Hematopoietic multipotent progenitor cell treated with erythropoietin and hydrocortisone succinate and interleukin-3 and kit ligand, for 8 days (in vitro differentiated cells): ENCODE data around the gene SBF2.
"Not testable (repeated sequence)": the region's sequence is repeated elsewhere in the genome, so short reads cannot be mapped to it uniquely, and the experiment has no call there.

ENCODE experiments used
- DNase-seq: peaks from one replicate; pipeline ENCODE4 v3.0.0-alpha.2; 2015

SBF2 gene

DNA sequence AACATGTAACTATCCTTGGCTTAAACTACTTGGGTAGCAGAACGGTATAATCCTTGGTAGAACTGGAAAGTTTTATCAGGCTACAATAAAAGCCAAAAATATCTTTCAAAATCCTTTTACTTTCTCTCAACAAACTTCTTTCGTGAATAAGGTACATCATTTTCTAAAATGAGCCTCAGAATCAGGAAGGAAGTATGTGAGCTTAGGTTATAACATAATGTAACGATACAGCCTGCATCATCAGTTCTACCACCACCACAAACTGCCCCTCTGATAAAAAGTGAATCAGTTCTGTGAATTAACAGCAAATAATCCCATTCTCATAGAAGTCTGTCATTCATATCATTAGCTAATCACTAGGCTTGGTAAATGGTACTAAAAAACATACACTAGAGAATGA, 244.3 kb downstream of the SBF2 start:
- DNase-seq: no peak

DNA sequence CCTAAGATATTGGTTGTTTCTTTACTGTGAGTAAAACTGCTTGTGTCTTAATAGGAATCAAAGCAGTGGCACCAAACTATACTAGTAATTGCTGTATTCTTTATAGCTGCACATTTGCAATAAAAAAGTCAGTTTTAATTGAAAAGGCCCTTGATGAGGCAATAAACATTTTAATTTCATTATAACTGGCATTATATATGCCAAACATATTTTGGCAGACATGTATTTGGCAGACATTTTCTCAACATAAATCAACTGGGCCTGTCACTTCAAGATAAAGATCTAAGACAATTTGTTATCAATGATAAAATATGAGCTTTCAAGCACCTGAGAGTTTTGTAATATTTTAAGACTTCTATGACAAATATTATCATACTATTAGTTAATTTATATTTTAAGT, 245.7 kb downstream of the SBF2 start:
- no peak for DNase-seq

DNA sequence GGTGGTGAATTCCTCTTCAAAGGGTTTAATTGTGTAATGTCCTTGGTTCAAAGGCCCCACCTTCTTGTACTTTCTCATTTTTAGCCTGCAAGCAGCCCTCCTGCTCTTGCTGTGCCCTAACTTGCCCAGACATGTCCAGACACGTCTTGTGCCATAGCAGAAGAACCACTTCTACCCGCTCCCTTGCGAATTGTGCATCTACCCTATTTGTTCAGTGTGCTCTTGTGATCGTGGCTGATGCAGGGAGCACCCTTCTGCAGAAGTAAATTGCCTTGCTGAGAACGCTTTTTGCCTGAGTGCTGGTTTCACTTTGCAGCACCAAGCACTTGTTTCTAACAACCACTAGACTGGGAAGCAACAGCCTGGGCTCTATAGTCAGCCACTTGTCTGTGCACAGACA, 249.4 kb downstream of the SBF2 start:
- no peak for DNase-seq

DNA sequence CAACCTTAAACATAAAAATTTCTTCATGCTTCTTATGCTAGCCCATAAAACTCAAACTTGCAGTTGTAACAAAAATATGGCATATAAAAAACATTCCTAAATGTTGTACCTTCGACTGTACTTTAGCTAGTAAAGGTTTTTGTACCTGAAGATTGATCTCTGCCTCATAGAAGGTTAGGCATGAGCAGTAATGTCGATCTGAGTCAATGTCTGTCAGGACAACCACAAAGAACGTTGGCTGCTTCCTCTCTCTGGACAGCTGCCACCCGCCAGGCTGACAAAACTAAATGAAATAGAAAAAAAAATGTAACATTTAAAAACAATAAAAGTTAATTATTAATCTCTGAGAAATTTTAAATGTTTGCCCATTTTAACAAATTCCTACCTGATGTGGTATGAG, 251.3 kb downstream of the SBF2 start:
- no peak for DNase-seq

DNA sequence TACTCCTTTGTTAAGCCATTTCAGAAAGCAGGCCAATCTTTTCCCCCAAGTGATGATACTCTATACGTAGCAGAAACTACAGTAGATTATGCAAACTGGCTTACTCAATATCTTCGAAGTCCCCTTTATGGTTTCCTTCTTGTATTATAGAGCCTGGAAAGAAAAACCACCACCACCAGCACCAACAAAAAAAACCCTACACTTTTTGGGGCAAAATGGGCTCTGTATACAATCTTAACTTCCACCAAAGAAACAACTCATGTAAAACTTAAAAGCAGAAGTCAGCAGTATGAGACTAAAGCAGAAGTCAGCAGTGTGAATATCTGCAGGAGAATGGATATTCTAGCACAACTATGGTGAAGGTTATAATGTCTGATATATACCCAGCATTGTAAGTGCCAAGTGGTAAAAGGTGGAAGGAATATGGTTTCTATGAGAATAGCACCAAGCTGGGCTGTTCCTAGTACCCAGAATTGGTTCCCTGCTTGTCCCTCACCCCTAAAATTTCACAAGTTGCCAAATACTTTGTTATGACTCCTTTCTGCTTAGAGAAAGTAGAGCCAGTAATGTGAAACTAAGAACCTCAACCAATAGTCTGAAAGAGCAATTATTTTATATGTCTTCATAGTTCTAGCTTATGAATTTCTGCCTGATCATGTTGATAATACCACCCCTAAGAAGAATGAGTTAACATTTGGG, 252.1 kb downstream of the SBF2 start:
- no peak for DNase-seq

DNA sequence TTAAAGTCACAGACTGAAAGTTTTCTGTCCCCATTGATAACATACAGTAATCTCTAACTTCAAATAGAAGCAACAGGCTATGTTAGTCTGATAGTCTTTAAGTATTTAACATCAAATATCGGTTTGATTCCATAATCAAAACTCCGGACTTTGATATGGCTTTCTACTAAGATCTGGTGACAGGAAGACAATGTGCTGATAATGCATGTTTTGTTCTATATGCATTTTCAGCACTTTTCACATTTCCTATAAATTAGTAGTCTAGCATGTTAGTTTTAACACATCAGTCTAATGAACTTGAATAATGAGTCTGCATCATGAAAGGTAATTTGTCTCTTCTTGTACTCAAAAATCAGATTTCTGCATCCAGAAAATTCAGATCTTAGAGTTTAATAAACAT, 252.7 kb downstream of the SBF2 start:
- DNase-seq: no peak

DNA sequence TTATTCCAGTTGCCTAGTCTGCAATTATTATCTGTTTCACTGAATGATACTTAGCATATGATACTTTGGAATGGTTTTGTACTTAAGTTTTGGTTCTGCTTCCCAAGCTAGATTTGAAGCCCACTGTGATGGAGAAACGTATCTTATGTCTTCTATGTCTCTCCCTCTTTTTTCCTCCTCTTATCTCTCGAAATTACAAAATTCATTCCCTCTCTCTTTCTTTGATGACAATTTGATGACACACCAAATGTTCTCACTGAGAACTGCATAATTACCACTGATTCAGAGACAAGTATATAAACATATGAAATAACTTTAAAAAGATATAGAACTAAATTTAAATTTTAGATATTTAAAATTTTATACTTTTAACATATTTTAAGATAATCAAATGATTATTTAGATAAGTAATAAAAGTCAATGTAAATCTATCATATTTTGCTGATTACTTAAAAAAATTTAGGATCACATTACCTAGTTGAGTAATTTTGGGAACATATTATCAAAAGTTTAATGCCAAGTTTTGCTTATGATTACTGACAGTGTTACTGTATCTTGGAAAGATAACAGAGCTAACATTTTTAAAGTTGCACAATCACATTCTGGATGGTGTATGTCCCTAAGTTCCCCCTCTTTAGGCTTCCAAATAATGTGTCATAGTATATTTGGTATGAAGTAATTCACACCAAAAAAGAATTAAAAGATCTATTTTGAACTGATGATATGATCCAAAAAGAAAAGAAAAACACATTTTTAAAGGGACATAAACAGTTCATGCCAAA, 255.3 kb downstream of the SBF2 start:
- no peak for DNase-seq

DNA sequence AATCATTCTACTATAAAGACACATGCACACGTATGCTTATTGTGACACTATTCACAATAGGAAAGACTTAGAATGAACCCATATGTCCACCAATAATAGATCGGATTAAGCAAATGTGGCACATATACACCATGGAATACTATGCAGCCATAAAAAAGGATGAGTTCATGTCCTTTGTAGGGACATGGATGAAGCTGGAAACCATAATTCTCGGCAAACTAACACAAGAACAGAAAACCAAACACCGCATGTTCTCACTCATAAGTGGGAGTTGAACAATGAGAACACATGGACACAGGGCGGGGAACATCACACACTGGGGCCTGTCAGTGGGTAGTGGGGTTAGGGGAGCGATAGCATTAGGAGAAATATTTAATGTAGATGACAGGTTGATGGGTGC, 258.1 kb downstream of the SBF2 start:
- not testable (repeated sequence) for DNase-seq

DNA sequence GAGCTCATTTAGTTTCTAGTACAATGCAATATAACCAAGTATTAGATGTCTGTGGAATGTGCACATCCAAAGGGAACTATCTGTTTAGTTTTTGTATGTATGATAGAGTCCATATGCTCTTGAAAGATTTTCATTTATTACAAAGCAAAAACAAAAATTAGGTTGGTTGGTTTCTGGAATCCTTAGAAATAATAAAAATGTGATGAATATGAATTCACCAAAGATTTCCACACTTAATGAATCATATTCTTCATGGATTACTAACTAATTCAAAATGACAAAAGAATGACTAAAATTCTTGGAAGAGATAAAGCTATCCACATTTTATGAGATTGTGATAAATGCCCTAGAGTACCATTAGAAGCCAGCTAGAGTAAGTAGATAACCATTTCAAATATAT, 261.1 kb downstream of the SBF2 start:
- no peak for DNase-seq

DNA sequence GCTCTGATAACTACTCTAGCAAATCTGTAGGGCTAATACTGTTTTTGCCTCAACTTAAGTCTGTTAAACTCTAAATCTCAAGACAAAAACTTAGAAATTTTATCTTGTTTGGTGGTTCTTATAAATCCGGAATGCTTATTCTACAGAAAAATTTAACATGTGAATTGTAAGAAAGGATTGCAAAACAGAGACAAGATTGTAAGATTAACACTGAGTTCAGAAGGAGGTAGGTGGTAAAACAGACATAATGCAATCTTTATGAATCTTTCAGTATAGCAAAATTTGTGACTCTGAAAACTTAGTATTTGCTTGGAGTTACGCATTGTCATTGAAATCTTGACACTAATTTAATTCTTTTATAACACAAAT, 263.9 kb downstream of the SBF2 start:
- no peak for DNase-seq

DNA sequence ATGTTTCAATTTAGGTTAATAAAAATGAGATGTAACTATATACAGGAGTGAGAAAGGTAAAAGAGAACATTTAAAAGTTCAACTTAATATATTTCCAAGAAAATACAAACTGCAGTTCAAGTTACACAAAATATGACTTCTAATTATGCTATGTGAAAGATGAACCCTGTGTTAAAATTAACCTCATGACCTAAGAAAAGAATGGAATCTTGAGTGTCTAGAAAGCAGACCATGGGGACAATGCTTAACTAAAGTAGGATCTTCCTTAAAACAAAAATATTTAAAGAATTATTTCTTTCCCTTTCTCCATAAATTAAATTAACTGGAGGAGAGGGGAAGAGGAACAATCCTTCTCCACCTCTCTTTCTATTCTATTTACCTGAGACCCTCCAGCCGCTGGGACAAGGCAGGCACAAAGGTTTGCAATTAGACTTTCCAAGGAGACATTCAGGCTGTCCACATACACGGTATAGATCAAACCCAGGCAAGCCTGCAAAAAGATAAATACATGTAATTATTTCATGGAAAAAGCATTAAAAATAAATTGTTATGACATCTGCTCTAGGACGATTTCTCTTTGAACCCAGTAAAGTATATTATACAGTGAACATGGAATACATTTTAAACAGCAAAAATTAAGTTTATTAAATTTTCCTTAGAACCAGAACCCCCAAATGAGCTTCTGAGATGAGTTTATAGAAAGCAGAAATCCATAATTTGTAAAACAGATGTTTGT, 264.5 kb downstream of the SBF2 start:
- no peak for DNase-seq

DNA sequence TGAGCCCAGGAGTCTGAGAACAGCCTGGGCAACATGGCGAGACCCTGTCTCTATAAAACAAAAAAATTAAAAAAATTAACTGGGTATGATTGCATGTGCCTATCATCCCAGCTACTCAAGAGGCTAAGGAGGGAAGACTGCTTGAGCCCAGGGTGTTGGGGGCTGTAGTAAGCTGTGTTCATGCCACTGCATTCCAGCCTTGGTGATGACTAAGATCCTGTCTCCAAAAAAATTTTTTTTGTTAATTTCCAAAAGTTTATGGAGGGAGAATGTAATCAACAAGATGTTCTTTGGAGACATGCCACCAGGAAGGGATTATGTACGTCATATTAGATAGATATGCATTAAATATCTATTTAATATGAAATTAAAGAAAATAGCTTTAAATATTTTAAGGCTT, 267.5 kb downstream of the SBF2 start:
- no peak for DNase-seq

DNA sequence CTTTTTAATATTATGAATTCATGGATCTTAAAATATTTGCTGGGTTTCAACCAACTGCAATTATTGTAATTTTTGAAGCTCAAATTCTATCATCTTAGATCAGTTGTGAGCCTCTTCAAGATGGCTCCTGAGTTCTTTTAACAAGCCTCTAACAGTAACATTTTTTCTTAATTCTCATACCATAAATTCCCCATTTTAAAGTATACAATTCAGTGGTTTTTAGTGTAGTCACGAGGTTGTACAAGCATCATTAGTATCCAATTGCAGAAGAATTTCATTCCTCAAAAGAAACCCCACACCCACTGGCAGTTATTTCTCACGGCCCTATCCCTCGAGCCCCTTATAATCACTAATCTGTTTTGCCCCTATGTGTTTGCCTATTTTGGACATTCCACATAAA, 270.8 kb downstream of the SBF2 start:
- no peak for DNase-seq

DNA sequence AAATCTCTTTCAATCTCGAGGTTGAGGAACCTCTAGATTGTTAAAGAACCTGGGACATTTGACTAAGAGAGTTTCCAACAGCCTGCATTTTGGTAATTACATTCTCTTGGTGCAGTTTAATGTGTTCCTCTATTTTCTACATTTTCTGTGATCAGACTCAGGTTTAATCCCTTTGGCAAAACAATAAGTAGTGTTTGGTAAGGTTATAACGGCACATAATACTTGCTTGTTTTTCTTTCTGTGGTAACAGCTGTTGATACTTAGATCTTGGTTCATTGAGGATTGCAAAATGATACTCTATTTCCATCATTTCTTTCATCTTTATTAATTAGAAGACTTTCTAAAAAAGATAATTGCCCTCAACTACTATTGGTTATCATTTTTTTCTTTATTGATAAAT, 271.3 kb downstream of the SBF2 start:
- DNase-seq: no peak

DNA sequence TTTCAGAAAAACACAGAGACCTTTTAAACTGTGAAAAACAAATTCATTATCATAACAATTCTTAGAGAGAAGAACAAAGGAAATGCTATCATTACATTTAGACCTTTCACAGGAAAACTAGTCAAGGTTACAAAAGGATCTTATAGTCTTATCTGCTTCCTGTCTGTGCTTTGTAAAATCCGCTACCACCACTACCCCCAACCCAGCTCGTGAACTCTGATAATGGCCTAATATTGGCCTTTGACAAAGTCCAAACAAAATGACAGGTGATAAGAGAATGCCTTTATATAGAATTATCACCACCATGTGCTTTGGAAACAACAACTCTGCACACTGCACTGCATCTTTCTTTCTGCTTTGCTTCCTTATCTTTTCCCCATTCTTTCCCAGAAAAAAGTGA, 272.5 kb downstream of the SBF2 start:
- peak; percentile 45 for DNase-seq

DNA sequence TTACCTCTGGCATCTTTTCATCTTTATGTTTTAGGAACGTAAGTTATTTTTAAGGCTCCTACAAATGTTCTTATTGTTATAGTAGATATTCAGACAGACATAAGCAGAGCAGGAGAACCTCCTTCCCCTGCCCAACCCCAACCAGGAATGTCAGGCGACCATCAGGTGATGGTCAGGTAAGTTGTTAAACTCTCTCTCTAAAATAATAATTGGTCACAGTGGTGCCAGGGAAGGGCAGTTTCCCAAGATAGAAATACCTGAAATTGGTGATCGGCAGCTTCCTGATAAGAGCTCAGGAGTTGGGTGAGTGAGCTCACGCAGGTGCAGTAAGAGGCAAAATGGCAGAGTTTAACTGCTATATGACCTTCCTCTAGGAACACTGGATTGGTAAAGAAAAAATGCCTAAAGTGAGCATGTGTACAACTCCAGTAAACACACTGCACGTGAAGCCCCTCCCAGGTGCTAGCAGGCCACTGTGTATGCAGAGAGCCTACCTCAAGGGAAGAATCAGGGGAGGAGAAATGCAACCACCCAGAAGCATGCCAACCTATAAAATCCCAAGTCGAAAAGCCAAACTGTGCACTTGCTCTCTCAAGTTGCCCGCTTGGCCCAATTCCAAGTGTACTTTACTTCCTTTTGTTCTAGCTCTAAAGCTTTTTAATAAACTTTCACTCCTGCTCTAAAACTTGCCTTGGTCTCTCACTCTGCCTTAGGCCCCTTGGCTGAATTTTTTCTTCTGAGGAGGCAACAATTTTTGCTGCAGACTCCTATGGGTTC, 273.9 kb downstream of the SBF2 start:
- peak; percentile 19 for DNase-seq

DNA sequence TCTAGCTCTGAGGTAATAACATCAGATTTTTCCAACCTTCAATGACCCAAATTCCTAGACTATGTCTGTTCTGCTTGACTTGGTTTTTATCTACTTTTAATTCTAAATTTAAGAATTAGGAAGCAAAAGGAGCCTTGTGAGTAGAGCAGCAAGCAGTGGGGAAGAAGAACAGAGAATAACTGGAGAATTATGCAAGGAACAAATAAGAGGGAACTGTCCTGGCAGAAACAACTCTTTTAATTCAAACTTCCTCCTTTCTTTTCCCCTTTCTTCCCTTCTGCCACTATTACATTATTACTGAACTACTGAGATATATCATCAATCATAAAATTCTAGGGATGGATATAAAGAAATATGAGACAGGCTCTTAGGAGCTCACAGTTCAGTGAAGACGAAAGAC, 276.1 kb downstream of the SBF2 start:
- no peak for DNase-seq

DNA sequence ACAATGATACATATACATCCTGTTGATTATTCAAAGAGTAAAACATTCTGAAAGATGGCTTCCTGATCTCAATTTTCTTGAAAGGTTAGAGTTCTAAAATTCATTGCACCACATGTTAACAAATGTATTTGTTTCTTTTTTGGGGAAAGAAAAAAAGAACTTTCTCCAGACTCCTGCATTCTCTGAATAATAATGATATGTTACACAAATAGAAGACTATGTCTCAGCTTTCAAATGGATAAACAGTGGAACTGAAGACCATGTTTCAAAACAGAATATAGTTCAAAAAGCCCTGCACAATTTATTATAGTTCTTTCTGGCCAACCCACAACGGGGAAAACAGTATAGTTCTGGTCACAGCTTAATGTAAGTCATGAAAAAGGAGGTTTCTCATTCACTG, 277.0 kb downstream of the SBF2 start:
- DNase-seq: no peak

DNA sequence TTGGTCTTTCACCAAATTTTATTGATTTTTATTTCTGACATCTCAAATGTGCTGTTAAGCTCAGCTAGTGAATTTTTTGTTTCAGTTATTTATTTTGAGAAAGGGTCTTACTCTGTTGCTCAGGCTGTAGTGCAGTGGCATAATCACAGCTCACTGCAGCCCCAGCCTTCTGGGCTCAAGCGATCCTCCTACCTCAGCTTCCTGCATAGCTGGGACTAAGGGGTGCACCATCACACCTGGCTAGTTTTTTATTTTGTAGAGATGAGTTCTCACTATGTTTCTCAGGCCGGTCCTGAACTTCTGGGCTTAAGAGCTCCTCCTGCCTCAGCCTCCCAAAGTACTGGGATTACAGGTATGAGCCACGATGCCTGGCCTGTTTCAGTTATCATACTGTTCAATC, 282.0 kb downstream of the SBF2 start:
- DNase-seq: no peak

DNA sequence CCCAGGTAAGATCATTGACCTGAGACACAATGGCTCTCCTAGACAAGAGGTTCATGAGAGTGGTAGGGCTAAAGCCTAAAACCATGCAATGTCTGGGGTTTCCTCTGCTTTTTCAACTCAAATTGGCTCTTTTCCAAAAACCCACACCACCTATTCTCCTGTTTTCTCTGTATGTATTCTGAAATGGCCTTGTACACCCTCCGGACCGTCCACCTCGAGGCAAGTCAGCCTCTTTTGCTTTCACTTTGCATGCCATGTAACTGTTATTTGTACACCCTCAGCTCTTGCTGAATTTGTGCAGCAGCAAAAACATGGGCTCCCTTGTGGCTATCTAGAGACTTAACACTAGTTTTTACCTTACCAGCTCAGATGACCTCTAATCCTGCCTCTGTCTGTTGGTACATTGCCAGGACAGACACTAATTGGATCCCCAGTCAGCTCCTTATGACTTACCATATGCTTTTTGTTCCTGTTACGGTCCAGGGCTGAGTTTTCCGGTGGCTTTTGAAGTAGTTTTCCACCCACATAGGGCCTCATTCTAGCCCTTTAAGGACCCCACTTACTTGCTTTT, 288.0 kb downstream of the SBF2 start:
- no peak for DNase-seq

DNA sequence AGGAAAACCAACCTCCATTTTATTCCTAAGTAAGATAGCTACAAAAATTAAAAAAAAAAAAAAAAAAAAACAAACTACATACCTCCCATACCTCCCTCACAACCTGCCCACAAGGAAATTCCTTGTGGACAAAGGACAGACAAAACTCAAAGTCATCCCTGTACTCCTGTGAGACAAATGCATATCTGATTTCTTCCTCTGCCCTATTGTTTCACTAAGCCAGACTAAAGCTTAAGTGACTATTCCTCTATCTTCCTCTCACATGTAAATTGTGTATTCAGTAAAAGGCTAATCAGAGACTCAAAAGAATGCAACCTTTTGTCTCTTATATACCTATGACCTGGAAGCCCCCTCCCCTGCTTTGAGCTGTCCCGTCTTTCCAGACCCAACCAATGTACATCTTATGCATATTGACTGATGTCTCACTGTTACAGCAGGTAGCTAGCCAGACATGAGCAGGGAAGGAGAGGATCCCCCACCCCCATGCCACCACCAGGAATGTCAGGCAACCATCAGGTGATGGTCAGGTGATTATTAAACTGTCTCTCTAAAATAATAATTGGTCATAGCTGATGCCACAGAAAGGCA, 289.4 kb downstream of the SBF2 start:
- DNase-seq: no peak

DNA sequence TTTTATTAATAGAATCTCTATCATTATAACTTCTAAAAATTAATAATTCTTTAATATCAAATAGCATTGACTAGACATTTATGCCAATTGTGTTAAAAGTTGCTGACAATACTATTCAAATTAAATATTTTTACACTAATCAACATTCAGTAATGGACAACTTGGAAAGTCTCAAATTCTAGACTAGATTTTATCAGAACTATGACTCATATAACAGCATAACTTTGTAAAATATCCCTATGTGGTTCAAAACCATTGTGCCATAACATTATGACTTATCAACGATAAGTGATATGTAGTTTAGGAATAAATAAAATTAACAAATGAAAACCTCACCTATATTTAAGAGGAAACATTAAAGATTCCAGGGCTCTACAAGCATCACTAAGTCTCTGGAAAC, 291.8 kb downstream of the SBF2 start:
- DNase-seq: no peak

DNA sequence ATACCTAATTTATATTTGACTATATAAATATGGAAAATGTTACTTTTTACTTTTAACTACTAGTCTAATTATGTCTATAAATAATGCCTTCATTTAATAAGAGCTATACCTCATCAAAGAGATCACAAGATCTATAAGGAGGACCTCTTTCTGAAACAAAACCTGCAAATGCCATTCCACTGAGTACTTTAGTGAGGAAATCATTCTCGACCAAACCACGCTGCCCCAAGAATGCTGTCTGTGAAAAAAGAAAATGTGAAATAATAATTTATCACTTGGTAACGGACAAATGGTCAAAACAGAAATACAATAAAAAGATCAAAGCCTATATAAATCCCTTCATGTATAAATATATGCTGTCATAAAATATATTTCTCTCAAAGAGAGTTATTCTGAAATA, 301.7 kb downstream of the SBF2 start:
- DNase-seq: no peak
